VCaP (cell line): ENCODE measurements around the gene PHF1.

Experiments used
- H3K27ac ChIP-seq: fragments of 450-650 bp; 2 replicates; pipeline ENCODE4 v1.5.1; 2017
- TF ChIP-seq, protein P1 (sequence below): fragments of 450-650 bp; conservative IDR thresholded peaks from 2 replicates; pipeline ENCODE4 v1.5.1; 2017; ENCODE audit warnings: mild to moderate bottlenecking, moderate library complexity

Gene PHF1

DNA sequence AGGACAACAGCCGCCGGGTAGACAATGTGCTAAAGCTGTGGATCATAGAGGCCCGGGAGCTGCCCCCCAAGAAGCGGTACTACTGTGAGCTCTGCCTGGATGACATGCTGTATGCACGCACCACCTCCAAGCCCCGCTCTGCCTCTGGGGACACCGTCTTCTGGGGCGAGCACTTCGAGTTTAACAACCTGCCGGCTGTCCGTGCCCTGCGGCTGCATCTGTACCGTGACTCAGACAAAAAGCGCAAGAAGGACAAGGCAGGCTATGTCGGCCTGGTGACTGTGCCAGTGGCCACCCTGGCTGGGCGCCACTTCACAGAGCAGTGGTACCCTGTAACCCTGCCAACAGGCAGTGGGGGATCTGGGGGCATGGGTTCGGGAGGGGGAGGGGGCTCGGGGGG is 26.9 kb downstream of the PHF1 start:
- TF ChIP-seq, protein P1, sequence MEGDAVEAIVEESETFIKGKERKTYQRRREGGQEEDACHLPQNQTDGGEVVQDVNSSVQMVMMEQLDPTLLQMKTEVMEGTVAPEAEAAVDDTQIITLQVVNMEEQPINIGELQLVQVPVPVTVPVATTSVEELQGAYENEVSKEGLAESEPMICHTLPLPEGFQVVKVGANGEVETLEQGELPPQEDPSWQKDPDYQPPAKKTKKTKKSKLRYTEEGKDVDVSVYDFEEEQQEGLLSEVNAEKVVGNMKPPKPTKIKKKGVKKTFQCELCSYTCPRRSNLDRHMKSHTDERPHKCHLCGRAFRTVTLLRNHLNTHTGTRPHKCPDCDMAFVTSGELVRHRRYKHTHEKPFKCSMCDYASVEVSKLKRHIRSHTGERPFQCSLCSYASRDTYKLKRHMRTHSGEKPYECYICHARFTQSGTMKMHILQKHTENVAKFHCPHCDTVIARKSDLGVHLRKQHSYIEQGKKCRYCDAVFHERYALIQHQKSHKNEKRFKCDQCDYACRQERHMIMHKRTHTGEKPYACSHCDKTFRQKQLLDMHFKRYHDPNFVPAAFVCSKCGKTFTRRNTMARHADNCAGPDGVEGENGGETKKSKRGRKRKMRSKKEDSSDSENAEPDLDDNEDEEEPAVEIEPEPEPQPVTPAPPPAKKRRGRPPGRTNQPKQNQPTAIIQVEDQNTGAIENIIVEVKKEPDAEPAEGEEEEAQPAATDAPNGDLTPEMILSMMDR = no peak
- H3K27ac ChIP-seq = no peak overlapping the region

DNA sequence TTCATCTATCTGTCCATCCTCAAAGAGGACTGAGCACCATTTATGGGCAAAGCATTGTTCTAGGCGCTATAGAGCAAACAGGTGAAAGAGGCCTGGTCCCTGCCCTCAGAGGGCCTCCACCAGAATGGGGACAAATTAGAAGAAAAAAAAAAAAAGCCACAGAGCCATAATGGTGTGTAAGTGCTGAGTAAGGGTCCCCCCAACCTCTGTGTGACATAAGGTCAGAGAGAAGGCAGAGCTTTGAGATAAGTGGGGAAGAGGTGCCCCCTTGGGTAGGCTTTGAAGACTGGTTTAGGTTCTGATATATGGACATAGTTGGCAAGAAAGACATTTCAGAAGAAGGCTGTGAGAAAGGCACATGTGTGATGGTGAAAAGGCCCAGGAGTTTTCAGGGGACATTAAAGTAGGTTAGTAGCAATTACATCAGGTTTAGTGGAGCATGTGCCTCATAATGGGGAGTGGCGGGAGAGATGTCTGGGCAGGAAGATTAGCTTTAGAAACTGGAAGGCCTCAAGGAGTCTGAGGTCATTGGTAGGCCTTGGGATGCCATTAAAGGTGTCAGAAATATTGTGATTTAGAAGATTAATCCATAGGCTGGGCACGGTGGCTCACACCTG is 28.3 kb downstream of the PHF1 start:
- TF ChIP-seq, protein P1 = no peak
- H3K27ac ChIP-seq = no peak overlapping the region

DNA sequence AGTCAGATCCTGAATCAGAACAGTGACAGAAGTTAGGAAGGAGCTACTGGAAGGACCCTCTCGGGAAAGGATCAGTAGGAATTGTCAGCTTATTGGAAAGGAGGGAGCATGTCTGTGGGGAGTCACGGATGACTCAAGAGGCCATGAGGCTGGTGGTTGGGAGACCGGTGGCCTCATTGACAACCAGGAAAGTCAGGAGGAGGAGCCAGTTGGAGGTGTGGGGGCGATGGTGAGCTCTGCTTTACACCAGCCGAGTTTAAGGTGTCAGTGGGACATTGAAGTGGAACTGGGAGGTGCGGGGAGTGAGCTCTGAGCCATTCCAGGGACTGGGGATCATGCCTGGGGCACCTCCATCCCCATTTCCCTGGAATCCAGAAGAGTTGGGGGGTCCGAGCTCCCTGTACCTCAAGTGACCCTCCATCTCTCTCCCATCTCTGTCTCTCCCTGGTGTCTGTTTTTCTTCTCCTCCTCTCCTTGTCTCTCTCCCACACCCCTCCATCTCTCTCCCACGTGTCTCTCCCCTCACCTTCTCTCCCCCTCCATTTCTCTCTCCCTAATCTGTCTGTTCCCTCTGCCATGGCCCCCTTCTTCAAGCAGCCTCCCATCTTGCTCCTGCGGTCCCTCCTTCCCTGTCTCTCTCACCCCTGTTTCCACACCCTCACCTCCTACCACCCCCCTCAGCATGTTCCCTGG is 29.3 kb downstream of the PHF1 start:
- TF ChIP-seq, protein P1 = no peak
- no peak overlapping the region for H3K27ac ChIP-seq

DNA sequence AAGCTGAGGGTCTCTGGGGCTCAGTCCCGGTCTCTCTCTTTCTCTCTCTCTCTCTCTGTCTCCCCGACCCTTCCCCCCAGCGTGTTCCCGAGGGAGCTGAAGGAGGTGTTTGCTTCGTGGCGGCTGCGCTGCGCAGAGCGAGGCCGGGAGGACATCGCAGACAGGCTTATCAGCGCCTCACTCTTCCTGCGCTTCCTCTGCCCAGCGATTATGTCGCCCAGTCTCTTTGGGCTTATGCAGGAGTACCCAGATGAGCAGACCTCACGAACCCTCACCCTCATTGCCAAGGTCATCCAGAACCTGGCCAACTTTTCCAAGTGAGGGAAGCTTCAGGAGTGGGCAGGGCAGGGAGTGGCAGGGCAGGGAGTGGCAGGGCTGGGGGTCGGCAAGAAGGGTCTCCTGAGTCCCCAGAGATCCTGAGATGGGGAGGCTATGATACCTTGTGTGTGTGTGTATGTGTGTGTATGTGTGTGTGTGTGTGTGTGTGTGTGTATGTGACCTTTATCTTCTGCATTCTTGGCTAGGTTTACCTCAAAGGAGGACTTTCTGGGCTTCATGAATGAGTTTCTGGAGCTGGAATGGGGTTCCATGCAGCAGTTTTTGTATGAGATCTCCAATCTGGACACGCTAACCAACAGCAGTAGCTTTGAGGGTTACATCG is 30.0 kb downstream of the PHF1 start:
- TF ChIP-seq, protein P1 = no peak
- no peak overlapping the region for H3K27ac ChIP-seq

DNA sequence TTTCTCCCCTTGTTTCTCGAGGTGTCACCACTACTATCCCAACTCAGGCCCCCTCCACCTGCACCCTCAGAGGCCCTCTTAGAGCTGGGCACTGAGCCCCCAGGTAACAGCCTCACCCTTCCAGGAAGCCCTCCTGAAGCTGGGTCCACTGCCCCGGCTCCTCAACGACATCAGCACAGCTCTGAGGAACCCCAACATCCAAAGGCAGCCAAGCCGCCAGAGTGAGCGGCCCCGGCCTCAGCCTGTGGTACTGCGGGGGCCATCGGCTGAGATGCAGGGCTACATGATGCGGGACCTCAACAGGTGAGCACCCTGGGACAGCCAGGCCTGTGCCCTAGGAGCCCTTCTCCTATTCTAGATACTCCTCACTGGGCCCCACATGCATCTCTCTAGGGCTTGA is 30.6 kb downstream of the PHF1 start:
- H3K27ac ChIP-seq = no peak overlapping the region
- TF ChIP-seq, protein P1 = no peak

DNA sequence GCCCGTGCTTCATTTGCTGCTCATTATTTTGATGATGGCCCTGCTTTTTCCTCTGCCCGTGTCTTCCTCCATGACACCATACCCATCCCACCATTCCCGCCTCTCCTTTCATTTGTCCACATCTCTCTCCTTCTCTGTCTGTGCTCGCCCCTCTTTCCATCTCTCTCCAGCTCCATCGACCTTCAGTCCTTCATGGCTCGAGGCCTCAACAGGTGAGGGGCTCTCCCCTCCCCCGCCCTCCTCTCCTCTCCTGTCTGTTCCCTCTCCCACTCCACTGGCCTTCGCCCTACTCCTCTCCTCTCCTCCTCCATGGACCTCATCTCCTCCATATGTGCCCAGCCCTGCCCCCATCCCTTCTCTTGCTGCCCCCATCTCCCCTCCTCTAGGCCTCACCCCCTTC is 31.5 kb downstream of the PHF1 start:
- TF ChIP-seq, protein P1 = no peak
- no peak overlapping the region for H3K27ac ChIP-seq

DNA sequence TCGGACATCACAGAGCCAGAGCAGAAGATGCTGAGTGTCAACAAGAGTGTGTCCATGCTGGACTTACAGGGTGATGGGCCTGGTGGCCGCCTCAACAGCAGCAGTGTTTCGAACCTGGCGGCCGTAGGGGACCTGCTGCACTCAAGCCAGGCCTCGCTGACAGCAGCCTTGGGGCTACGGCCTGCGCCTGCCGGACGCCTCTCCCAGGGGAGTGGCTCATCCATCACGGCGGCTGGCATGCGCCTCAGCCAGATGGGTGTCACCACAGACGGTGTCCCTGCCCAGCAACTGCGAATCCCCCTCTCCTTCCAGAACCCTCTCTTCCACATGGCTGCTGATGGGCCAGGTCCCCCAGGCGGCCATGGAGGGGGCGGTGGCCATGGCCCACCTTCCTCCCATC is 32.2 kb downstream of the PHF1 start:
- TF ChIP-seq, protein P1 = no peak
- H3K27ac ChIP-seq = no peak overlapping the region
